Ureter (tissue), 1 donor: ENCODE results near the gene BRIP1. TPM values are rescaled to one million over a fixed set of nuclear protein-coding genes. Genes with fewer than 3 reads are reported as not detected.
"Not testable (repeated sequence)": the region's sequence is repeated elsewhere in the genome, so short reads cannot be mapped to it uniquely, and the experiment has no call there.

Experiments used
- DNase-seq: peaks from one replicate; pipeline ENCODE4 v3.0.0-alpha.2; 2020; ENCODE audit warnings: low spot score
- total RNA-seq: library from RNA; stranded (reverse); gene quantifications from one replicate; pipeline ENCODE4 v1.2.4, GENCODE V29; 2023
- donor health status: DM: yes; HTN: yes; CAD: no.

The BRIP1 gene
- total RNA-seq, 1 donor from 2014 or later = 2.0 TPM

DNA sequence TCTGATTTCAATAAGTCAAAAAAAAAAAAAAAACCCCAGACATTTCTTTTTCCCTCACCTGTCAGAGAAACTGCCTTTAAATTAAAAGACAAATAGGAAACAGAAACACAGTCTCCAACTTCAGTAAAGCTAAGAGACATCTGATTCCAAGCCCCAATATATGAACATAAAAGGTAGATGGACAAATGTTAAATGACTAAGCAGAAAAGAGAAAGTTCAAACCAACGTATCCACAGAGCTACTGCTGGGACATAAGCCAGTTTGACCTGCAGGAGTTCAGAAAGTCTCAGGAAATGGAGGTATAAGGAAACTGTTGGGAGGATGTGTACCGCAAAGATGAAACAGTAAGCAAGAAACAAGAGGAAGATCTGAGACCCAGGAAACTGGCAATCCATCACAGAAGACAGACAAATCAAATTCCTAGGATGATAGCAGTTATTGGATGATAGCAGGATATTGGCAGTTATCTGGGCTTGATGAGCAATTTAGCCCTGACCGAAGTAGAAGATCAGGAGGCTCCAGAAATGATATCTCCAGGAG lies 135.0 kb downstream of the BRIP1 start:
- DNase-seq = no peak

DNA sequence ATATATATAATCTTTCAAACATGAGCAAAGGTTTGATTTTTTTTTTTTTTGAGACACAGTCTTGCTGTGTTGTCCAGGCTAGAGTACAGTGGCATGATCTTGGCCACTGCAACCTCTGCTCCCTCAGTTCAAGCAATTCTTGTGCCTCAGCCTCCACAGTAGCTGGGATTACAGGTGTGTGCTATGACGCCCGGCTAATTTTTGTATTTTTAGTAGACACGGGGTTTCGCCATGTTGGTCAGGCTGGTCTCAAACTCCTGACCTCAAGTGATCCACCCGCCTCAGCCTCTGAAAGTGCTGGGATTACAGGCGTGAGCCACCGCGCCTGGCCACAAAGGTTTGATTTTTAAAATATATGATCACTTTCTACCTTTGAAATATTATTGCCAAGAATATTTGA lies 135.5 kb downstream of the BRIP1 start:
- not testable (repeated sequence) for DNase-seq

DNA sequence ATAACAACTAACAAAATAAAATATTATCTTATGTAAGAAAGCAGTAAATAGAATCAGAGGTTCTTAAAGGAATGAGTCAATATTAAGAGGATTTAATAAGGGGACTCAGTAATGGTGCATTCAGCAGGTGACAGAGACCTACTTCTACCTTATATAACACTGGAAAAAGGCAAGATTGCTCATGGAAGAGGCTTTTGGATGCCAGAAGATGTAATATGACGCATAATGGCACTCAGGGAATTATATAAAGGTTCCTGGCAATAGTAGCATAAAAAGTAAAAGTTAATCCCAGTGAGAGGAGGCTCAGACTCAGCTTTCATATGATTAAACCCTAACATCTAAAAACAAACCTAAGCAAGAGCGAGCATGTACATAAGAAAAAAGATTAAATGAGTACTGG lies 136.4 kb downstream of the BRIP1 start:
- DNase-seq = no peak

DNA sequence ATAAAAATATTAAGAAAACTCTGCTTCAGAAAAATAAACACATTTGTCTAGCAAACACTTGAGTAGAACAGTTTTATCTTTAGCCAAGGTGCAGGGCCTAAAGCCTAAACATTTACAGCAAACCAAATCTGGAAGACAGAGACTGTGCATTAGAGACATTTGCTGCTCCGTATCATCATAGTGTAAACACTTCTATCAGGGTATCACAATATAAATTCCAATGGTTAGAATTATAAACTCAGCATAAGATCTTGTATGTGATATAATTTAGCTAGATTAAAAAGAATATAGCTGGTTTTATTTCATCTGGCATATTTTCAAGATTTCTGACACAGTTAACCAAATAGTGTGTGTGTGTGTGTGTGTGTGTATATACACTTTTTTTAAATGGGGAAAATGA lies 138.6 kb downstream of the BRIP1 start:
- no peak for DNase-seq

DNA sequence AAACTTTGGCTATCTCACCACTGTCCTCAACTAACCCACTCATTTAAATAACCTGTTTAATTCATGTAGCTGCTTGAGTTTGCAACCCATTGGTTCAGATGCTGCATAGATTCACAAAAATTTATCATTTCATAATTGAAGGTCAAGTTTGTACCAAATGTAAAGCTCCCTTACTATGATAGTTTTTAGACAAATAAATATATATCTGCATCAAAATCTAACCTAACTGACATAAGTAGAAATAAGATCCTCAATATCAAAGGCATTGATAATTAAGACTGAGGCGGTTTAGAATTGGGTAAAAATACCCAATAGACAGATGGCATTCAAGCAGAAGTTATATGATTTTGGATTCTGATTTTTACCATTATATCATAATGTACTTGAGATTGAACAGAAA lies 139.4 kb downstream of the BRIP1 start:
- no peak for DNase-seq

DNA sequence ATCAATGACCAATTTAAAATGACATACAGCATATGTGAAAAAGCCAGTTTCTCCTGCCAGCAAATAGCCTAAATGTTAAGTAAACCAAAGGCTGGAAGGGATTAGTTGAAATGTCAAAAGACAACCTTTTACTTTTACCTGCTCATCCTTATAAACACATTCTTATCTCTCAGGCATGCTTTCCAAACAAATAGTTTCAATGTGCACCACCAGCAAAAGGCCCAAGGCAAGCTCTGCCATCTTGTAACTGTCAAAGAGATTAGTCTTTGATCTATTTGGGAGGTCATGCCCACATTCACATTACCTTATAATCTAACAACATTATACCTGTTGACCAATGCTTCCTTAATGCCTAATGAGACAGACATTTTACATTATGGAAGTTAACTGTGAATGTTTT lies 140.1 kb downstream of the BRIP1 start:
- DNase-seq = no peak

DNA sequence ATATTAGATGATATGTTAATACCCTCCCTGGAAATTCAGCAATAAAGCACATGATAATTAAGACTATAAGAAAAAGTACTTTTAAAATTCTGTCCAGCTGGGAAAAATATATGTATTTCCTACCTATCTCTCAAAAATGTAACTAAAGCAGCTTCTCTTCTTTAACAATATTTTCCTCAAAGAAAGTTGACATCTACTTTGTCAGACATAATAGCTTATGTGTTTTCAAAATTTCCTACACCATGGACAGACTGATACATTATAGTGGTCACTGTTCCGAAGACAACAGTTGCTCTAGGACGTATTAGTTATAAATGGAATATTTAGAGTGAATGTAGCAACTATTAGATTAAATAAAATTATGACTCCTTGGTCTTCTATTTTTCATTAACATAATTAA lies 140.9 kb downstream of the BRIP1 start:
- DNase-seq = no peak

DNA sequence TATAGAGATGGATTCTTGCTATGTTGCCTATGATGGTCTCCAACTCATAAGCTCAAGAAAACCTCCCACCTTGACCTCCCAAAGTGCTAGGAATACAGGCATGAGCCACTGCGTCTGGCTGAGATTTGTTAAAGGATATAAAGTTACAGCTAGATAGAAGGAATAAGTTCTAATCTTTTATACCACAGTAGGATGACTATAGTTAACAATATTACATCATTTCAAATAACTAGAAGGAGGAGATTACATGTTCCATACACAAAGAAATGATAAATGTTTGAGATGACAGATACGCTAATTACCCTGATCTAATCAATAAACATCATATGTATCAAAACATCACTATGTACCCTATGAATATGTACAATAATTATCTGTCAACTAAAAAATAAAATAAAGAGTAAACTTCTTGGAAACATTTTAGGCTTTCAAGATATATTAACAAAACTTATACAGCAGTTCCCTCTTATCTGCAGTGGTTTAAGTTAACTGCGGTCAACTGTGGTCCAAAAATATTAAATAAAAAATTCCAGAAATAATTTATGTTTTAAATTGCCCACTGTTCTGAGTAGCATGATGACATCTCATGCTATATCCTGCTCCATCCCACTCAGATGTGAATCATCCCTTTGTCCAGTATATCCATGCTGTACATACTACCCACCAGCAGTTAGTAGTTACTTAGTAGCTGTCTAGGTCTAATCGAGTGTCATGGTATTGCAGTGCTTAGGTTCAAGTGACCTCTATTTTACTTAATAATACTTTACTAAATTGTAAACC lies 143.1 kb downstream of the BRIP1 start:
- no peak for DNase-seq

DNA sequence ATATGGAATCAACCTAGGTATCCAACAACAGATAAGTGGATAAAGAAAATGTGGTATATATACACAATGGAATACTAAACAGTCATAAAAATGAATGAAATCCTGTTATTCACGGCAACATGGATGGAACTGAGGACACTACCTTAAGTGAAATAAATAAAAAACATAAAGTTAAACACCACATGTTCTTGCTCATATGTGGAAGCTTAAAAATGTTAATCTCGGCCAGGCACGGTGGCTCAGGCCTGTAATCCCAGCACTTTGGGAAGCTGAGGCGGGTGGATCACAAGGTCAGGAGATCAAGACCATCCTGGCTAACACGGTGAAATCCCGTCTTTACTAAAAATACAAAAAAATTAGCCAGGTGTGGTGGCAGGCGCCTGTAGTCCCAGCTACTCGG lies 144.1 kb downstream of the BRIP1 start:
- not testable (repeated sequence) for DNase-seq

DNA sequence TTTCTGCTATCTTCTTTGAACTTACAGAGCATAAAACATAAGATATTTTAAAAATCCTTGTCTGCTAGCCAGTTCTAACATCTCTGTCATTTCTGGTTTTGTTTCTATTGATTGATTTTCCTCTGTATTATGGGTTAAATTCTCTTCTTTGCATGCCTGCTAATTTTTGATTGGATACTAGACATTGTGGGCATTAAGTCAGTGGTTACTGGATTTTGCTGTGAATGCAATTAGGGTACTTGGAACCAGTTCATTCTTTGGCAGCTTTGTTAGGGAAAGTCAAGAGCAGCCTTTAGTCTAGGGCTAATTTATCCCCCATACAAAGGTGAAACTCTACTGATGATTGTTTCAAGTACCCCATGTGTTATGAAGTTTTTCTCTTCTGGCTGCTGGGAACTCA lies 145.3 kb downstream of the BRIP1 start:
- DNase-seq = no peak

DNA sequence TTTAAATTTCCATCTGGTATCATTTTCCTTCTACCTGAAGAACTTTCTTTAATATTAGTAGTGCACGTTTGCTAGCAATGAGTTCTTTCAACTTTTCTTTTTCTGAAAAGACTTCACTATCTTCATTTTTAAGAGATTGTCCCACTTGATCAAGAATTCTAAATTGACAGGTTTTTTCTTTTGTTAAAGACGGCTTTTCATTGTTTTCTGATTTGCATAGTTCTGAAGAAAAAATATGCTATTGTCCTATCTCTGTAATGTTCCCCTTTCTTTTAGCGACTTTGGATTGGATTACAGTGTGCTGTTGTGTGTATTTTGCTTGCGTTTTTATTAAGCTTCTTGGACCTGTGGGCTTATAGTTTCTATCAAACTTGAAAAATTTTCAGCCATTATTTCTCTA lies 146.0 kb downstream of the BRIP1 start:
- DNase-seq = no peak

DNA sequence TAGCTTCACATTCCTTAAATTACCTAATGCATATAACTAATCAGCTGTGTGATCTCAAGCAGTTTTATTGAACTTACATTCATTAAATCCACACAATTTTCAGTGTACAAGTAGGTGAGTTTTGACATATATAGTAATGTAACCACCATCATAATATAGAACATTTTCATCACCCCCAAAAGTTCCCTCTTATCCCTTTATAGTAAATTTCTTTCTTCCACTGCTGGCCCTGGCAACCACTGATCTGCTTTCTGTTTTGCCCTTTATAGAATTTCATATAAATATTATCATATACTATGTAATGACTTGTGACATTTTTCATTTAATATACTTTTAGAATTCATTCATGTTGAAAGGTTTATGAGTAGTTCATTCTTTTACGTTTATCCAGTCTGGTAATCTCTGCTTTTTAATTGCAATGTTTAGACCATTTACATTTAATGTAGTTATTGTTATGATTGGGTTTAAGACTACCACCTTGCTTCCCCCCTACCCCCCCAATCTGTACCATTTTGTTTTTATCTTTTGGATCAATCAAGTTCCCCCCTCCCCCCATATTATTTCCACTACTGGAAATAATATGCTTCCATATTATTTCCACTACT lies 147.0 kb downstream of the BRIP1 start:
- no peak for DNase-seq

DNA sequence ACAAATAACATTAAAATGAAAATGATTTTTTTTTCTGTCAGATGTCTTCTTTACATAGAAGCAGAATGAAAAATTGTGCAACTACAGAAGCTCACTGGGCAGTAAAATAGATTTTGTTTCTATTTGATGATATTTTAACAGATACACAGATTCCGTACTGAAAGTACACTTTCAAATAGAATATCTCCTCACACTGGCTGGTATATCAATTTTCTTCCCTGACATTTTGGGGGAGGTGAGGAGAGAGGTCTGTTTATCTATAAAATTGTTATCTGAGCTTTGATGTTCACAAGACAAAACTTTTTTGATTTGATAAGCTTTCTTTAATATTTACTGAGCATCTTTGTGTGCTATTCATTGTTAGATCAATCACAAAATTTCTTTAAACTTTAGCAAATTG lies 148.0 kb downstream of the BRIP1 start:
- DNase-seq = no peak

DNA sequence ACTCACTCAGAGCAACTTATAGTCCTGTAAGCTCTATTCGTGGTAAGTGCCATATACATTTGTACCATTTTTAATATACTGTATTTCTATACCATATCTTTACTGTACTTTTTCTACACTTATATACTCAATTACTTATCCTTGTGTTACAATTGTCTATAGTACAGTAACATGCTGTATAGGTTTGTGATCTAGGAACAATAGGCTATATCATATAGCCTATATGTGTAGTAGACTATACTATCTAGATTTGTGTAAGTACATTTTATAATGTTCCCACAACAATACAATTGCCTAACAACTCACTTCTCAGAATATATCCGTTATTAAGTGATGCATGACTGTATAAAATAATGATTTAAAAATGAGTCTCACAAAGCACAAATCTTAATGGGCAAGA lies 149.0 kb downstream of the BRIP1 start:
- DNase-seq = no peak

DNA sequence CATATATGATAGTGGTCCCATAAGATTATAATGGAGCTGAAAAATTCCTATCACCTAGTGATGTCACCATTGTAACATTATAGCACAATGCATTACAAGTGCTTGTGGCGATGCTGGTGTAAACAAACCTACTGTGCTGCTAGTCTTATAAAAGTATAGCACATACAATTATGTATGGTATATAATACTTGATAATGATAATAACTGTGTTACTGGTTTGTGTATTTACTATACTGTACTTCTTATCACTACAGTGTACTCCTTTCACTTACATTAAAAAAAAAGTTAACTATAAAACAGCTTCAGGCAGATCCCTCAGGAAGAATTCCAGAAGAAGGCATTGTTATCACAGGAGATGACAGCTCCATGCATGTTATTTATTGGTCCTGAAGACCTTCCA lies 150.3 kb downstream of the BRIP1 start:
- DNase-seq = no peak

DNA sequence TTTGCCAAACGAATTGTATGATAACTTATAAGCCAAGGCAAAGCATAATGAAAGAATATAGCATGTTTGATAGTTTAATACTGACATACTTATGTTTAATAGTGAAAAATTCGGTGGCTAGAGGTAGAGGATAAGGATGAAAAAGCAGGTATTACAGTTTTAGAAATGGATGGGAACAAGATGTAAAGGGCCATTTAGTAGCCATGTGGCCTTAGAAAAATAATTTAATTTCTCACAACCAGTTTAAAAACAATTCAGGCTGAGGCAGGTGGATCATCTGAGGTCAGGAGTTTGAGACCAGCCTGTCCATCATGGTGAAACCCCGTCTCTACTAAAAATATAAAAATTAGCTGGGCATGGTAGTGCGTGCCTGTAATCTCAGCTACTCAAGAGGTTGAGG lies 152.8 kb downstream of the BRIP1 start:
- no peak for DNase-seq

DNA sequence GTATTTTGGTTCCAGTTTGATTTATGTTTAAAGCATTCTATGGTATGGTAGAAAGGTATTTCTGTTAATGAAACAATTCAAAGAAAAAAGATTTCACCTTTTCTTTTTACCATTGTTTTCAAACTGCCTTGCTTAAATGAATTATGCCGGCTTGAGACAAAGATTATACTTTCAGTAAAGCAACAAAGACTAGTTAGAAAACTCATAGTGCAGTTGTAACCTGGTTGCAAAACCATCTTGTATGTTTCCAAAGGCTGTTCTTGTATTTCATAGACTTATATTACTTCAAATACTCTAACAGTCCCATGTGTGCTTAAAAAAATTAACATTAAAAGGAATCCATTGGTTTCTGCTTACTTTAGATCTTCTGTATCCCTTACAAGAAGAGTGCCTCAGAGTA lies 153.8 kb downstream of the BRIP1 start:
- DNase-seq = no peak

DNA sequence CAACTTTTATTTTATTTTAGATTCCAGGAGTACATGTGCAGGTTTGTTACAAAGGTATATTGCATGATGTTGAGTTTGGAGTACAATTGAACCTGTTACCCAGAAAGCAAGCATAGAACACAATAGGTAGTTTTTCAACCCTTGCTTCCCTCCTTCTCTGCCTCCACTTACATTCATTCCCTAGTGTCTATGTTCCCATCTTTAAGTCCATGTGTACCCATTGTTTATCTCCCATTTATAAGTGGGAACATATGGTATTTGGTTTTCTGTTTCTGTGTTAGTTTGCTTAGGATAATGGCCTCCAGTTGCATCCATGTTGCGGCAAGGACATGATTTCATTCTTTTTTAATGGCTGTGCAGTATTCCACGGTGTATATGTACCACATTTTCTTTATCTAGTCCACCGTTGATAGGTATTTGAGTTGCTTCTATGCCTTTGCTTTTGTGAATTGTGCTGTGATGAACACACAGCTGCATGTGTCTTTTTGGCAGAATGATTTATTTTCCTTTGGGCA lies 158.3 kb downstream of the BRIP1 start:
- no peak for DNase-seq

DNA sequence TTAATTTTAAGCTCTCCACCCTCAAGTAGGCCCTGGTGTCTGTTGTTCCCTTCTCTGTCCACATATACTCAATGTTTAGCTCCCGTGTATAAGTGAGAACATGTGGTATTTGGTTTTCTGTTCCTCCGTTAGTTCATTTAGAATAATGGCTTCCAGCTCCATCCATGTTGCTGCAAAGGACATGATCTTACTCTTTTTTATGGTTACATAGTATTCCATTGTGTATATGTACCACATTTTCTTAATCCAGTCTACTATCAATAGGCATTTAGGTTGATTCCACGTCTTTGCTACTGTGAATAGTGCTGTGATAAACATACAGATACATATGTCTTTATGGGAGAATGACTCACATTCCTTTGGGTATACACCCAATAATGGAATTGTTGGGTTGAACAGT lies 160.9 kb downstream of the BRIP1 start:
- DNase-seq = no peak

DNA sequence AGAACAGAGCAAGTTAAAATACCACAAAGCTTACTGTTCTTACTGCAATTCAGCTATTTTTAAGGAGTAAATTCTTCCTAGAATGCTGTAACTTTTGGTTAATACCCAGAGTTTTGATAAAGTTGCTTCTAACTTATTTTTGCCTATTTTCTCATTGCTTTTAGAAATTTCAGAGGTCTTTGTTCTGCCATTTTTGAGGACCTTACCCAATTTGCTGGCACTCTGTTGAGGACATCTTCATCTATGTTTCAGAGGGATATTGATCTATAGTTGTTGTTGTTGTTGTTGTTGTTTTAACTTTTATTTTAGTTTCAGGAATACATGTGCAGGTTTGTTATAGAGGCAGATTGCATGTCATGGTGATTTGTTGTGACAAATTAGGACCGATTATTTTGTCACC lies 161.3 kb downstream of the BRIP1 start:
- no peak for DNase-seq

DNA sequence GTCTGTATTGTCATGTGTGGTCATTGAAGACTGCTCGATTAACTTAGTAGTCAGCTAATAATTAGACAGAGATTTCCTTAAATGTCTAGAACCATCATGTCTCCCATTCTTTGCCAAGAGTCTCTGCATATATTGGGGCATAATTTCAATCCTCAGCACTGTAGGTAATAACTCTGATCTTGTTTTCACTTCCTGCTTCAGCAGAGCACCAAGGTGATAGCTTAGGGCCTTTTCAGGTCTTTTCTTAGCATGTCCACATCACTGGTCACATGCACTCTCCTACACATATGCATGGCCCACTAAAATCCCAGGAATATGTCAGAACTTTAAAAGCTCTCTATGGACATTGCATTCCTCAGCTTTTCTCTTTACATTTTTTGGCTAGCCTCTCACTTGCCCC lies 162.0 kb downstream of the BRIP1 start:
- DNase-seq = no peak

DNA sequence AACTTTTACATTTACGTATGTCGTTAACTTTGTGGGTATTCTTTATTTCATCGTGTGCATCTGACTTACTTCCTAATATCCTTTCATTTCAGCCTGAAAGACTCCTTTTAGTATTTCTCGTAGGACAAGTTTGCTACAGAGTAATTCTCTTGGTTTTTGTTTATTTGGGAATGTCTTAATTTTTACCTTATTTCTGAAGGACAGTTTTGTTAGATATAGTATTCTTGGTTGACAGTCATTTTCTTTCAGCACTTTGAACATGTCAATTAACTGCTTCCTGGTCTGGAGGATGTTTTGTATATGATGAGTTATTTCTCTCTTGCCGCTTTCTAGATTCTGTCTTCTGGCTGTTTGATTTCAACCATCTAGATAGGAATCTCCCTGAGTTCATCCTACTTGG lies 163.1 kb downstream of the BRIP1 start:
- DNase-seq = no peak

DNA sequence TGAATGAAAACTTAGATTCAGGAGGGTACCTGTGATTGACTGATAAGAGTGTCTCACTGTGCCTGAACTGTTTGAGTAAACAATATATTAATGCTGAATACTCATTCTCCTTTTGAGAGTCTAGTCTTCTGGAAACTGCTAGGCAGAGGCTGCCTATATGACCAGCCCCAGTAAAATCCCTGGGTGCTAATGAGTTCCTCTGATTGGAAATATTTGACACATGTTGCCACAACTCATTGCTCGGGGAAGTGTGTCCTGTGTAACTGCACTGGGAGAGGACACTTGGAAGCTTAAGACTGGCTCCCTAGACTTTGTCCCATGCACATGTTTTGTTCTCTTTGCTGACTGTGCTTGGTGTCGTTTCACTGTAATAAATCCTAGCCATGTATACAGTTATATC lies 163.6 kb downstream of the BRIP1 start:
- DNase-seq = no peak
